Liver (tissue), 9 donors: Measurements from ENCODE around the gene DBI. TPM values are rescaled to one million over a fixed set of nuclear protein-coding genes. Genes with fewer than 3 reads are reported as not detected.

Source experiments
- DNase-seq: peaks from one replicate; pipeline ENCODE4 v3.0.0-alpha.2; 2017; ENCODE audit warnings: low spot score
- H3K27ac ChIP-seq, 2 donors: one replicate each; pipeline ENCODE4 v1.7.0; 2013; ENCODE audit warnings: inconsistent platforms in 2 of 2, low read length in 2 of 2, control low read depth in 1 of 2, low read depth in 1 of 2, mild to moderate bottlenecking in 1 of 2
- H3K27me3 ChIP-seq, 4 donors: one replicate each; pipeline versions ENCODE4 v1.6.1 to v1.7.0; 2013; ENCODE audit warnings: low read length in 3 of 4, inconsistent platforms in 1 of 4, mild to moderate bottlenecking in 1 of 4, moderate library complexity in 1 of 4; ENCODE audit not compliant: control insufficient read depth in 4 of 4, insufficient read depth in 4 of 4
- H3K36me3 ChIP-seq, 4 donors: one replicate each; pipeline versions ENCODE4 v1.6.1 to v1.7.0; 2013; ENCODE audit warnings: low read length in 3 of 4, mild to moderate bottlenecking in 3 of 4, low read depth in 1 of 4, moderate library complexity in 1 of 4; ENCODE audit not compliant: control insufficient read depth in 4 of 4, insufficient read depth in 3 of 4
- H3K4me1 ChIP-seq, 4 donors: one replicate each; pipeline versions ENCODE4 v1.6.1 to v1.7.0; 2013; ENCODE audit warnings: low read length in 3 of 4, mild to moderate bottlenecking in 3 of 4, moderate library complexity in 1 of 4; ENCODE audit not compliant: control insufficient read depth in 4 of 4, insufficient read depth in 4 of 4
- H3K4me3 ChIP-seq, 3 donors: one replicate each; pipeline versions ENCODE4 v1.6.1 to v1.7.0; 2013; ENCODE audit warnings: low read length in 3 of 3, control low read depth in 1 of 3, low read depth in 1 of 3, mild to moderate bottlenecking in 1 of 3
- H3K9ac ChIP-seq, 2 donors: one replicate each; pipeline ENCODE4 v1.7.0; 2013; ENCODE audit warnings: low read length in 2 of 2, mild to moderate bottlenecking in 2 of 2, moderate library complexity in 2 of 2, control low read depth in 1 of 2, low read depth in 1 of 2
- H3K9me3 ChIP-seq, 4 donors: one replicate each; pipeline versions ENCODE4 v1.6.1 to v1.7.0; 2013; ENCODE audit warnings: low read length in 3 of 4; ENCODE audit not compliant: control insufficient read depth in 4 of 4
- ATF3 ChIP-seq: IDR thresholded peaks from 2 replicates; pipeline ENCODE4 v1.6.1; 2016; ENCODE audit warnings: antibody characterized with exemption
- CTCF ChIP-seq: fragments of 150-350 bp; IDR thresholded peaks from 2 replicates; pipeline ENCODE4 v1.5.1; 2017; ENCODE audit warnings: improper control_type of control experiment, low read depth, low read length; ENCODE audit not compliant: missing input control
- EGR1 ChIP-seq, 2 donors: IDR thresholded peaks; 2 replicates each; pipeline ENCODE4 v1.6.1; 2016 to 2018; ENCODE audit warnings: antibody characterized with exemption in 2 of 2, low read depth in 2 of 2
- FOXA1 ChIP-seq: IDR thresholded peaks from 2 replicates; pipeline ENCODE4 v1.6.1; 2016; ENCODE audit warnings: antibody characterized with exemption
- FOXA2 ChIP-seq: IDR thresholded peaks from 2 replicates; pipeline ENCODE4 v1.6.1; 2016; ENCODE audit warnings: antibody characterized with exemption
- GABPA ChIP-seq, 2 donors: IDR thresholded peaks in 1 of 2; conservative IDR thresholded peaks in 1 of 2; 2 replicates each; pipeline ENCODE4 v1.6.1; 2016; ENCODE audit warnings: antibody characterized with exemption in 2 of 2, mild to moderate bottlenecking in 1 of 2, moderate library complexity in 1 of 2
- HNF4A ChIP-seq, 2 donors: conservative IDR thresholded peaks; 2 replicates each; pipeline ENCODE4 v1.6.1; 2016; ENCODE audit warnings: antibody characterized with exemption in 2 of 2, mild to moderate bottlenecking in 2 of 2
- HNF4G ChIP-seq: IDR thresholded peaks from 2 replicates; pipeline ENCODE4 v1.6.1; 2016; ENCODE audit warnings: antibody characterized with exemption
- JUND ChIP-seq, 2 donors: IDR thresholded peaks; 2 replicates each; pipeline ENCODE4 v1.6.1; 2016; ENCODE audit warnings: antibody characterized with exemption in 2 of 2
- NR2F2 ChIP-seq: IDR thresholded peaks from 2 replicates; pipeline ENCODE4 v1.6.1; 2016; ENCODE audit warnings: antibody characterized with exemption
- RAD21 ChIP-seq, 2 donors: IDR thresholded peaks; 2 replicates each; pipeline ENCODE4 v1.6.1; 2016; ENCODE audit warnings: antibody characterized with exemption in 2 of 2, mild to moderate bottlenecking in 2 of 2
- REST ChIP-seq: IDR thresholded peaks from 2 replicates; pipeline ENCODE4 v1.6.1; 2016; ENCODE audit warnings: antibody characterized with exemption, mild to moderate bottlenecking
- RXRA ChIP-seq, 2 donors: IDR thresholded peaks; 2 replicates each; pipeline ENCODE4 v1.6.1; 2017 to 2018; ENCODE audit warnings: antibody characterized with exemption in 2 of 2, mild to moderate bottlenecking in 1 of 2
- SP1 ChIP-seq: IDR thresholded peaks from 2 replicates; pipeline ENCODE4 v1.6.1; 2018; ENCODE audit warnings: antibody characterized with exemption, mild to moderate bottlenecking
- TAF1 ChIP-seq: conservative IDR thresholded peaks from 2 replicates; pipeline ENCODE4 v1.6.1; 2016; ENCODE audit warnings: antibody characterized with exemption, mild to moderate bottlenecking
- YY1 ChIP-seq: IDR thresholded peaks from 2 replicates; pipeline ENCODE4 v1.6.1; 2016; ENCODE audit warnings: antibody characterized with exemption, mild to moderate bottlenecking
- ZBTB33 ChIP-seq: IDR thresholded peaks from 2 replicates; pipeline ENCODE4 v1.6.1; 2016; ENCODE audit warnings: antibody characterized with exemption
- WGBS: extraction: QIAGEN DNeasy Blood & Tissue Kit; methylation state at CpG from one replicate; pipeline ENCODE4 v1.1.7; 2013; 5-methylcytosine and 5-hydroxymethylcytosine counted together
- polyA plus RNA-seq, 2 donors: library from polyadenylated mRNA; stranded (reverse) in 1 of 2; unstranded in 1 of 2; fragments of 200-250 nt in 1 of 2; fragments of >200 nt in 1 of 2; fragmentation: Nextera tagmentation in 1 of 2; extraction: Ambion mirVana in 1 of 2; gene quantifications; one replicate each; pipeline versions ENCODE4 v1.2.1 to v1.2.3, GENCODE V29; 2013 to 2015
- total RNA-seq, 2 donors: library from RNA; depleted of rRNA; stranded (reverse); fragments of >200 nt; gene quantifications; one replicate each; pipeline ENCODE4 v1.2.3, GENCODE V29; 2014
- donor health status: healthy.
- donor health status: healthy.
- donor health status: healthy.
- donor health status: healthy.
- donor health status: healthy.

The DBI gene
- total and polyA plus RNA-seq, 4 donors, result 134 to 900 (median 356) TPM

GRCh38 chr2:119419065-119419464 is 52.3 kb downstream of the DBI start:
- H3K9ac ChIP-seq, result no peak overlapping the region
- H3K4me1 ChIP-seq, result no peaks in the 10 kb centered on the region
- H3K36me3 ChIP-seq, result no peaks in the 10 kb centered on the region
- no peaks in the 10 kb centered on the region for H3K27me3 ChIP-seq
- no peak for TF ChIP-seq HNF4G
- no peak for TF ChIP-seq REST
- no peak for TF ChIP-seq JUND (IDR thresholded peaks at IDR 0.05)
- TF ChIP-seq RAD21 (IDR thresholded peaks at IDR 0.05), result no peak
- TF ChIP-seq TAF1, result no peak
- no peak for TF ChIP-seq NR2F2
- TF ChIP-seq RXRA (IDR thresholded peaks at IDR 0.05), result no peak
- no peak for TF ChIP-seq EGR1 (IDR thresholded peaks at IDR 0.05; ENCODE audit: low read depth in 2 of 2)
- TF ChIP-seq GABPA (IDR thresholded peaks at IDR 0.05 in 1 of 2, conservative IDR thresholded peaks at IDR 0.05 in 1 of 2), result no peak
- TF ChIP-seq ZBTB33, result no peak
- no peak for TF ChIP-seq CTCF
- no peak for TF ChIP-seq FOXA1
- TF ChIP-seq HNF4A (conservative IDR thresholded peaks at IDR 0.05), result no peak
- TF ChIP-seq FOXA2, result no peak
- no peaks in the 10 kb centered on the region for H3K9me3 ChIP-seq
- no peak overlapping the region for H3K4me3 ChIP-seq
- WGBS, result 95% methylated on average over 1 of the region's 1 CpG
- no peak overlapping the region for H3K27ac ChIP-seq
- no peak for DNase-seq

GRCh38 chr2:119419803-119420508 is 53.2 kb downstream of the DBI start:
- no peak overlapping the region for H3K27ac ChIP-seq
- DNase-seq, result no peak
- 78% methylated on average over 1 of the region's 1 CpG for WGBS
- no peaks in the 10 kb centered on the region for H3K27me3 ChIP-seq
- H3K9me3 ChIP-seq, result no peaks in the 10 kb centered on the region
- no peak overlapping the region for H3K4me3 ChIP-seq
- no peaks in the 10 kb centered on the region for H3K4me1 ChIP-seq
- no peak overlapping the region for H3K9ac ChIP-seq
- H3K36me3 ChIP-seq, result no peaks in the 10 kb centered on the region
- TF ChIP-seq HNF4G, result no peak
- TF ChIP-seq SP1, result no peak
- TF ChIP-seq YY1, result no peak
- no peak for TF ChIP-seq RAD21 (IDR thresholded peaks at IDR 0.05)
- TF ChIP-seq GABPA (IDR thresholded peaks at IDR 0.05 in 1 of 2, conservative IDR thresholded peaks at IDR 0.05 in 1 of 2), result no peak
- no peak for TF ChIP-seq REST
- no peak for TF ChIP-seq FOXA1
- no peak for TF ChIP-seq ZBTB33
- no peak for TF ChIP-seq EGR1 (IDR thresholded peaks at IDR 0.05; ENCODE audit: low read depth in 2 of 2)
- TF ChIP-seq ATF3, result no peak
- no peak for TF ChIP-seq TAF1
- TF ChIP-seq JUND (IDR thresholded peaks at IDR 0.05), result no peak
- TF ChIP-seq HNF4A (conservative IDR thresholded peaks at IDR 0.05), result no peak
- no peak for TF ChIP-seq FOXA2
